Hepatocyte (in vitro differentiated cells): ENCODE results near the gene PDLIM5. TPM values are rescaled to one million over a fixed set of nuclear protein-coding genes. Genes with fewer than 3 reads are reported as not detected.
"Not testable (repeated sequence)": the region's sequence is repeated elsewhere in the genome, so short reads cannot be mapped to it uniquely, and the experiment has no call there.

Source experiments
- DNase-seq: peaks from one replicate; pipeline ENCODE4 v3.0.0-alpha.2; 2016; ENCODE audit warnings: low spot score
- H2AFZ ChIP-seq: fragments of 200-600 bp; sonication (generic); 2 replicates; pipeline ENCODE4 v1.6.0; 2016; ENCODE audit warnings: antibody characterized with exemption, mild to moderate bottlenecking
- H3K27ac ChIP-seq: fragments of 200-600 bp; sonication (generic); 2 replicates; pipeline ENCODE4 v1.5.1; 2016; ENCODE audit warnings: mild to moderate bottlenecking
- H3K27me3 ChIP-seq: fragments of 200-600 bp; sonication (generic); 2 replicates; pipeline ENCODE4 v1.6.1; 2016
- H3K36me3 ChIP-seq: fragments of 200-600 bp; sonication (generic); replicated peaks from 2 replicates; pipeline ENCODE4 v1.5.1; 2016; ENCODE audit warnings: low read depth; ENCODE audit not compliant: insufficient read depth
- H3K4me1 ChIP-seq: fragments of 200-600 bp; sonication (generic); 2 replicates; pipeline ENCODE4 v1.5.1; 2016; ENCODE audit warnings: mild to moderate bottlenecking, moderate library complexity; ENCODE audit not compliant: insufficient read depth
- H3K4me2 ChIP-seq: fragments of 200-600 bp; sonication (generic); 2 replicates; pipeline ENCODE4 v1.6.0; 2016
- H3K4me3 ChIP-seq: fragments of 200-600 bp; sonication (generic); 2 replicates; pipeline ENCODE4 v1.5.1; 2016; ENCODE audit warnings: mild to moderate bottlenecking
- H3K79me2 ChIP-seq: fragments of 200-600 bp; sonication (generic); 2 replicates; pipeline ENCODE4 v1.6.0; 2017; ENCODE audit warnings: mild to moderate bottlenecking
- H3K9me2 ChIP-seq: fragments of 200-600 bp; sonication (generic); replicated peaks from 2 replicates; pipeline ENCODE4 v1.6.0; 2017; ENCODE audit warnings: mild to moderate bottlenecking; ENCODE audit not compliant: insufficient read depth
- H3K9me3 ChIP-seq: fragments of 200-600 bp; sonication (generic); 2 replicates; pipeline ENCODE4 v1.5.1; 2016; ENCODE audit warnings: low read depth, mild to moderate bottlenecking
- H4K20me1 ChIP-seq: fragments of 200-600 bp; sonication (generic); 2 replicates; pipeline ENCODE4 v1.6.0; 2016; ENCODE audit warnings: mild to moderate bottlenecking; ENCODE audit not compliant: insufficient read depth, poor library complexity, severe bottlenecking
- CTCF ChIP-seq: fragments of 200-600 bp; sonication (generic); IDR thresholded peaks from 2 replicates; pipeline ENCODE4 v1.5.1; 2016; ENCODE audit warnings: antibody characterized with exemption, mild to moderate bottlenecking; ENCODE audit not compliant: poor library complexity
- EZH2 ChIP-seq: fragments of 200-600 bp; sonication (generic); IDR thresholded peaks from 2 replicates; pipeline ENCODE4 v1.6.1; 2016; ENCODE audit warnings: antibody characterized with exemption, mild to moderate bottlenecking, borderline replicate concordance
- EZH2phosphoT487 ChIP-seq: fragments of 200-600 bp; sonication (generic); IDR thresholded peaks from one replicate; pipeline ENCODE4 v1.6.1; 2018; ENCODE audit warnings: antibody characterized with exemption, mild to moderate bottlenecking, low read depth, moderate library complexity; ENCODE audit not compliant: unreplicated experiment, severe bottlenecking
- WGBS: methylation state at CpG from one replicate; pipeline ENCODE4 v1.1.6; 2016; ENCODE audit warnings: low lambda C conversion rate; ENCODE audit errors: missing lambda C conversion rate; 5-methylcytosine and 5-hydroxymethylcytosine counted together
- polyA plus RNA-seq: library from polyadenylated mRNA; unstranded; fragments of >200 nt; fragmentation: Nextera tagmentation; extraction: Ambion mirVana; gene quantifications from 2 replicates; pipeline ENCODE4 v1.2.1, GENCODE V29; 2016
- total RNA-seq: library from RNA; depleted of rRNA; stranded (reverse); fragments of >200 nt; gene quantifications from 2 replicates; pipeline ENCODE4 v1.2.3, GENCODE V29; 2014

Gene PDLIM5
- total and polyA plus RNA-seq, 2 experiments from 2014 or later = 97.1 to 121 TPM

GRCh38 chr4:94475050-94475449 lies 23.3 kb downstream of the PDLIM5 start:
- TF ChIP-seq EZH2 = no peak
- TF ChIP-seq EZH2phosphoT487 = no peak
- no peak for TF ChIP-seq CTCF
- no peaks in the 10 kb centered on the region for H3K9me2 ChIP-seq
- no peaks in the 10 kb centered on the region for H4K20me1 ChIP-seq
- H2AFZ ChIP-seq = no peak overlapping the region
- H3K9me3 ChIP-seq = no peaks in the 10 kb centered on the region
- peaks cover 37% of the 10 kb centered on the region for H3K4me1 ChIP-seq
- H3K27ac ChIP-seq = no peak overlapping the region
- DNase-seq = no peak
- peak overlapping the region; percentile 18 for H3K4me2 ChIP-seq
- no peaks in the 10 kb centered on the region for H3K36me3 ChIP-seq
- 92% methylated on average over 2 of the region's 2 CpGs for WGBS
- no peaks in the 10 kb centered on the region for H3K27me3 ChIP-seq
- peaks cover 85% of the 10 kb centered on the region for H3K79me2 ChIP-seq
- no peak overlapping the region for H3K4me3 ChIP-seq

GRCh38 chr4:94475794-94476193 lies 24.1 kb downstream of the PDLIM5 start:
- TF ChIP-seq EZH2phosphoT487 (no peak), EZH2 (no peak), CTCF (no peak)
- Histone ChIP-seq H3K9me2 (no peaks in the 10 kb centered on the region), H3K4me3 (no peak overlapping the region), H3K9me3 (no peaks in the 10 kb centered on the region), H3K27ac (no peak overlapping the region), H3K36me3 (no peaks in the 10 kb centered on the region), H3K79me2 (peaks cover 84% of the 10 kb centered on the region), H2AFZ (no peak overlapping the region), H3K27me3 (no peaks in the 10 kb centered on the region), H4K20me1 (no peaks in the 10 kb centered on the region), H3K4me1 (peaks cover 37% of the 10 kb centered on the region), H3K4me2 (peak overlapping the region; percentile 18)
- 81% methylated on average over 2 of the region's 2 CpGs for WGBS
- DNase-seq = no peak

GRCh38 chr4:94477227-94477626 lies 25.5 kb downstream of the PDLIM5 start:
- WGBS = 46% methylated on average over 2 of the region's 2 CpGs
- no peaks in the 10 kb centered on the region for H3K27me3 ChIP-seq
- no peak overlapping the region for H2AFZ ChIP-seq
- no peak for DNase-seq
- H3K9me2 ChIP-seq = no peaks in the 10 kb centered on the region
- no peaks in the 10 kb centered on the region for H3K36me3 ChIP-seq
- no peak overlapping the region for H3K4me2 ChIP-seq
- H4K20me1 ChIP-seq = no peaks in the 10 kb centered on the region
- no peak overlapping the region for H3K4me3 ChIP-seq
- no peak overlapping the region for H3K27ac ChIP-seq
- no peak for TF ChIP-seq EZH2
- no peak for TF ChIP-seq CTCF
- TF ChIP-seq EZH2phosphoT487 = no peak
- peaks cover 87% of the 10 kb centered on the region for H3K79me2 ChIP-seq
- H3K4me1 ChIP-seq = peaks cover 33% of the 10 kb centered on the region
- no peaks in the 10 kb centered on the region for H3K9me3 ChIP-seq

- H3K4me2 ChIP-seq, H3K9me3 ChIP-seq, H4K20me1 ChIP-seq, H3K27ac ChIP-seq, H2AFZ ChIP-seq, H3K9me2 ChIP-seq, DNase-seq, H3K4me3 ChIP-seq, H3K36me3 ChIP-seq, H3K27me3 ChIP-seq: not testable (repeated sequence)
- WGBS = 62% methylated on average over 3 of the region's 3 CpGs
- peaks cover 21% of the 10 kb centered on the region for H3K4me1 ChIP-seq
- H3K79me2 ChIP-seq = peaks cover 96% of the 10 kb centered on the region
Measured at GRCh38 chr4:94478805-94479204, 27.1 kb downstream of the PDLIM5 start.
